ENCODE measurements around the gene ANO6.
"Not testable (repeated sequence)": the region's sequence is repeated elsewhere in the genome, so short reads cannot be mapped to it uniquely, and the experiment has no call there.

DNA sequence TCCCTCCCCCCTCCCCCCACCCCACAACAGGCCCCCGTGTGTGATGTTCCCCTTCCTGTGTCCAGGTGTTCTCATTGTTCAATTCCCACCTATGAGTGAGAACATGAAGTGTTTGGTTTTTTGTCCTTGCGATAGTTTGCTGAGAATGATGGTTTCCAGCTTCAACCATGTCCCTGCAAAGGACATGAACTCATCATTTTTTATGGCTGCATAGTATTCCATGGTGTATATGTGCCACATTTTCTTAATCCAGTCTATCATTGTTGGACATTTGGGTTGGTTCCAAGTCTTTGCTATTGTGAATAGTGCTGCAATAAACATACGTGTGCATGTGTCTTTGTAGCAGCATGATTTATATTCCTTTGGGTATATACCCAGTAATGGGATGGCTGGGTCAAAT is 101.4 kb downstream of the ANO6 start:
- not testable (repeated sequence) for TF ChIP-seq ZNF274 (IDR thresholded peaks at IDR 0.05; ENCODE audit: low read depth, low read length); YY1 (IDR thresholded peaks at IDR 0.05; ENCODE audit: insufficient read depth, insufficient read length); SUZ12 (IDR thresholded peaks at IDR 0.05; ENCODE audit: extremely low read depth, insufficient read depth, insufficient read length)
